ENCODE data around the gene CARS2.
"Not testable (repeated sequence)": the region's sequence is repeated elsewhere in the genome, so short reads cannot be mapped to it uniquely, and the experiment has no call there.

CARS2 gene

DNA sequence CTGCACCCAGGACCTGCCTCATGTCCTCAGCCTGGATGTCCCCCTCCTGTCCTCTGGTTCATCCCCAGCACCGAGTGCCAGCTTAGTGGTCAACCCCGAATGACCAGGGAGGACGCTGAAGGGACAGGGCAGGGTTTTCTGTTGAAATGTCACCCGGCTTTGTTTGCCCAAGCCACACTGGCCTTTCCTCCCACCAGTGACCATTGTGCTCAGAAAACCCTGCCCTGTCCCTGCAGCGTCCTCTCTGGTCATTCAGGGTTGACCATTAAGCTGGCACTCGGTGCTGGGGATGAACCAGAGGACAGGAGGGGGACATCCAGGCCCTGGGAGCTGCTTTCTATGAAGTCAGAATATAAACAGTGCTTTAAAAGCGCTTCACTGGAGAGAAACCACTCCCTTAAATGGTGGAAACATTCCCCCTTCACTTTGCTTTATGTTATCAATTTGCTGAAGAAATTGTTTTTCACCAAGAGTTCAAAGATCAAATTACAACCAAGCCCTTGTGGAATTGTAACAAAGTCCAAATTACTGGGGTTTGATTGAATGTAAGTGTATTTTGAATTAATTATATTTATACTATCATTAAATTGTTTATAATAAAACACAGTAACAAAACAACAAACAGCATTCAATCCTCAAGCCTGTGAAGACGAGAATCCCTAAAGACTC is 21.4 kb downstream of the CARS2 start:
- no peak overlapping the region for H3K27ac ChIP-seq
- DNase-seq (ENCODE audit: low read depth, low spot score): no peak

DNA sequence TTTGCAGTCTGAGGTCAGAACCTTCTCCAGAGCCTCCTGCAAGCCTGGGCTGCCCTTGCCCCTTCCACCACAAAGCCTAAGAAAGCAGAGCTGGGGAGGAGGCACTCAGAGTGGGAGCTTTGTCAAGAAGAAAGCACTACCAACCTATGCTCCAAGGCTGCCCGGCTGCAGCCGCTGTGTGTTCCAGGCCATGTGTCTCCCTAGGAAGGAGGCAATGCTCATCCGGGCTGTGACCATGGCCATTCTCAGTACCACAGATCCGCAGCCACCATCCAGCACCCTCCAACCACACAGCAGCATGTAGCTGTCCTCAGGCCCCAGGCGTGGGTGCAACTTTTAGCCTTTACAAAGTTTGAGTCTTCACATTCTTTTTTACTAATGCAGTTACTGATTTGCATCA is 22.0 kb downstream of the CARS2 start:
- DNase-seq (ENCODE audit: low read depth, low spot score): no peak
- H3K27ac ChIP-seq: no peak overlapping the region

DNA sequence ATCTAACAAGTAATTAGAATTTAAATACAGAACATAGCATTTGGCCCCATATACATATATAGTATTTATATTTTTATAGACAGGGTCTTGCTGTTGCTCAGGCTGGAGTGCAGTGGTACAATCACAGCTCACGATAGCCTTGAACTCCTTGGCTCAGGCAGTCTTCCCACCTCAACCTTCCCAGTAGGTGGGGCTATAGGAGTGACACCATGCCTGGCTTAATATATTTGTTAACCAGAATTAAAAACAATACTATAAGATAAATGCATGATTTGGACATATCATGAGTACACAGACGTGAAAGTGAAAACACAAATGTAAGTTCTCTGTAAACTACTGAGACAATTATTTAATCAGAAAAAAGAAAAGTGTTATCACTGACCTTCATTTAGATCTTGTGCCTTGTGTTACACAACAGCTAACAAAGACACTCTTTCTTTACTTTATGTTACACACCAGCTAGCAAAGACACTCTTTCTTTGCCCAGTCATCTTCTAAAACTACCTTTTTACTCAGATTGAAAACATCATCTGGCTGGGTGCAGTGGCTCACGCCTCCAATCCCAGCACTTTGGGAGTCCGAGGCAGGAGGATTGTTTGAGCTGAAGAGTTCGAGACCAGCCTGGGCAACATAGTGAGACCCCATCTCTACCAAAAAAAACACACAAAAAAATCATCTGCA is 22.6 kb downstream of the CARS2 start:
- no peak for DNase-seq (ENCODE audit: low read depth, low spot score)
- no peak overlapping the region for H3K27ac ChIP-seq

DNA sequence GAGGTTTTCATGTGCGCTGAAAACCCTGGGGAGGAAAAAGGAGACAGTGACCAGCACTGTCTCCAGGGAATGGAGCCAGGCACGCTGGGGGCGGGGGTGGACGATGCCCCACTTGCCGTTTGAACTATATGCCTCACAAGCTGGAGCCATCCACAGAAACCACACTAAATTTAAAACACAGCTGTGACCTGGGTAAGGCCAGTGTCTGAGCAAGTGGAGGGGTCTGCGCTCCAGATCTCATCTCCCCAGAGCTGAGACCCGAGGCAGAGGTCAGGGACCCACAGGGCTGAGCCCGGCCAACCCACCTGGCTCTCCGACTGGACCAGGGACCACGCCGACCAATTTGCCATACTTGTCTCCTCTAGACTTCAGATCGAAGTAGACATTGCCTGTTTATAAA is 23.2 kb downstream of the CARS2 start:
- no peak overlapping the region for H3K27ac ChIP-seq
- no peak for DNase-seq (ENCODE audit: low read depth, low spot score)

DNA sequence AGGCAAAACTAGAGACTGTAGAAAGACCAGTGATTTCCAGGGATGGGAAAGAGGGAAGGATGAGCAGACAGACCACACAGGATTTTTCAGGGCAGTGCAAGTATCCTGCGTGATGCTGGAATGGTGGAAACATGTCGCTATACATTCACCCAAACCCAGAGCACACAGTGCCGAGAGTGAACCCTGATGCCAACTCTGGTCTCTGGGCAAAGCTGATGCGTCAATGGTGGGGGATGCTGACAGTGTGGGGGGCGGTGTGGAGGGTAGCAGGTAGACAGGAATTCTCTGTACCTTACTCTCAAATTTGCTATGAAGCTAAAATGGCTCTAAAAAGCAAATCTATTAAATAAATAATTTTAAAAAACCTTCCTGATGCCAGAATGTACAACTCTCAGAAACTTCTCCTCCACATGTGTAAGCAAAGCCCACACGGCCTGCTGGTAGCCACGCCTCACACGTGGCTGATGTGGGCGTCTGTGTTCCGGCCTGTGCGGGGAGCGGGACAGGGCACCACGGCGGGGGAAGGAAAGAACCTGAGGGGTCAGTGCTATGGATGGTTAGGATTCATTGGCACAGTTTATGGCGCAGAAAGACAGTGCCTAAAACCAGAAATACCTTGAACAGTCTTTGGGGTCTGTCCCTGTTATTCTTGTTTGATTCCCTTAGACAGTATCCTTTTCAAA is 23.9 kb downstream of the CARS2 start:
- DNase-seq (ENCODE audit: low read depth, low spot score): no peak
- H3K27ac ChIP-seq: no peak overlapping the region

DNA sequence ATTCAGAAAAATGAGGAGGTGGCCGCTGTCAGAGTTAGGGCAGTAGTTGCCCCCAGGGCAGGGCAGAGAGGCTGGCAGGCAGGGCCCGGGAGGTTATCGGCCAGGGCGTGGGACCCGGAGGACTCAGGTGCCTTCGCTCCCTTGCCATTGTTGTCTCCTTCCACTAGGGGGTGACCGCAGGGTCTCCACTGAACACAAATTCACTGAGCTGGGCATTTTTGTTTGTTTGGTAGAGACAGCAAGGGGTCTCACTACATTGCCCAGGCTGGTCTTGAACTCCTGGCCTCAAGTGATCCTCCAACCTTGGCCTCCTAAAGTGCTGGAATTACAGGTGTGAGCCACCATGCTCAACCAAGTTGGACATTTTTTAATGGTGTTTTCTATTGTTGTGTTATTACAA is 25.1 kb downstream of the CARS2 start:
- DNase-seq (ENCODE audit: low read depth, low spot score): no peak
- H3K27ac ChIP-seq: no peak overlapping the region

- no peak for DNase-seq (ENCODE audit: low read depth, low spot score)
- H3K27ac ChIP-seq: no peak overlapping the region
Observed at GRCh38 chr13:110677731-110678545, 28.0 kb downstream of the CARS2 start.

GRCh38 chr13:110676595-110677587 is 29.0 kb downstream of the CARS2 start:
- no peak overlapping the region for H3K27ac ChIP-seq
- DNase-seq (ENCODE audit: low read depth, low spot score): no peak

DNA sequence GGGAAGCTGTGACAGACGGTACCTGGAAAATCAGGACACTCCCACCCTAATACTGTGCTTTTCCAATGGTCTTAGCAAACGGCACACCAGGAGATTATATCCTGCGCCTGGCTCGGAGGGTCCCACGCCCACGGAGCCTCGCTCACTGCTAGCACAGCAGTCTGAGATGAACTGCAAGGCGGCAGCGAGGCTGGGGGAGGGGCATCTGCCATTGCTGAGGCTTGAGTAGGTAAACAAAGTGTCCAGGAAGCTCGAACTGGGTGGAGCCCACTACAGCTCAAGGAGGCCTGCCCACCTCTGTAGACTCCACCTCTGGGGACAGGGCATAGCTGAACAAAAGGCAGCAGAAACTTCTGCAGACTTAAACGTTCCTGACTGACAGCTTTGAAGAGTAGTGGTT is 36.1 kb downstream of the CARS2 start:
- not testable (repeated sequence) for H3K27ac ChIP-seq

DNA sequence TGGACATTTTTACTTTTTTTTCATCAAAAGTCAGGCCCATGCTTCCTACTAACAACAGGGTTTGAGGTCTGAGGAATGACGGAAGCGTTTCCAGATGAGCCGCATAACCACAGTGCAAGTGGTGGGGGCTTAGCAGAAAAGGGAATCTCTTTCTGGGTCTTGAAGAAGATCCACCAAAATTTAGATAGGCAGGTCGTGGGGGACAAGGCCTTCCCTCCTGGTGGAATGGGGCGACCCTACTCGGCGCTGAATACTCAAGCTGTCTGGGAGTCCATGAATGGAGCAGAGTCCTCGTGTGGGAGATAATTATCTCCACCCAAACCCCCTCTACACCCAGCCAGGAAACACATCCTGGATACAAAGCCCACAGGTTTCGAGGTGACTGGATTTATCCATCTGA is 36.9 kb downstream of the CARS2 start:
- DNase-seq (ENCODE audit: low read depth, low spot score): no peak
- H3K27ac ChIP-seq: no peak overlapping the region

More for the DNA sequence above, 36.1 kb downstream of the CARS2 start:
- DNase-seq (ENCODE audit: low read depth, low spot score): not testable (repeated sequence)

GRCh38 chr13:110666255-110666533 is 39.7 kb downstream of the CARS2 start:
- no peak overlapping the region for H3K27ac ChIP-seq
- DNase-seq (ENCODE audit: low read depth, low spot score): no peak

GRCh38 chr13:110665491-110666254 is 40.2 kb downstream of the CARS2 start:
- DNase-seq (ENCODE audit: low read depth, low spot score): no peak
- H3K27ac ChIP-seq: no peak overlapping the region

DNA sequence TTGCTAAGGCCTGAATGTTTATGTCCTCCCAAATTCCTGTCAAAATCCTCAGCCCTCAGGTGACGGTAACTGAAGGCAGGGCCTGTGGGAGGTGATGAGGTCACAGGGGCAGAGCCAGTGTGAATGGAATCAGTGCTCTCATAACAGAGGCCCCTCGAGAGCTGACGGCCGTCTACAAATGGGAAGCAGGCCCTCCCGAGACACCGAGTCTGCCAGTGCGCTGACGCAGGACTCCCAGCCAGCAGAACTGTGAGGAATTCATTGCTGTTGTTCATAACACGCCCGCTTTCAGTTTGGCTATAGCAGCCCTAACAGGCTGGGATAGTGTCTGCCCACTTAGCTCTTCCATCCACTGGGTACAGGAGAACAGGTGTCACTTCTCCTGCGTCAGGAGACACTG is 41.2 kb downstream of the CARS2 start:
- DNase-seq (ENCODE audit: low read depth, low spot score): no peak
- H3K27ac ChIP-seq: no peak overlapping the region

DNA sequence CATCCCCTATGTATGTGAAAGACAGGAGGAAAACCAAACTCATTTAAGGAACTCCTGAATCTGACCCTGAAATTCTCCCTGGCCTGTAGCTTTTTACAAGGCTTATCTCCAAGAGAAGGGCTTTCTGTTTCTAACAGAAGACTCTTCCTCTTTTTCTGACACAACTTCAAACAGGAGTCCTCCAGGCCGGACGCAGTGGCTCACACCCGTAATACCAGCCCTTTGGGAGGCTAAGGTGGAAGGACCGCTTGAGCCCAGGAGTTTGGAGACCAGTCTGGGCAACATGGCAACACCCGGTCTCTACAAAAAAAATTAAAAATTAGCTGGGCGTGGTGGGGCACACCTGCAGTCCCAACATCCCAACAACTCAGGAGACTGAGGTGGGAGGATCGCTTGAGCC is 41.9 kb downstream of the CARS2 start:
- no peak for DNase-seq (ENCODE audit: low read depth, low spot score)
- H3K27ac ChIP-seq: no peak overlapping the region

- DNase-seq (ENCODE audit: low read depth, low spot score): no peak
- H3K27ac ChIP-seq: no peak overlapping the region
Observed at GRCh38 chr13:110663491-110663890, 42.4 kb downstream of the CARS2 start.

GRCh38 chr13:110662777-110663443 is 43.0 kb downstream of the CARS2 start:
- H3K27ac ChIP-seq: no peak overlapping the region
- no peak for DNase-seq (ENCODE audit: low read depth, low spot score)

DNA sequence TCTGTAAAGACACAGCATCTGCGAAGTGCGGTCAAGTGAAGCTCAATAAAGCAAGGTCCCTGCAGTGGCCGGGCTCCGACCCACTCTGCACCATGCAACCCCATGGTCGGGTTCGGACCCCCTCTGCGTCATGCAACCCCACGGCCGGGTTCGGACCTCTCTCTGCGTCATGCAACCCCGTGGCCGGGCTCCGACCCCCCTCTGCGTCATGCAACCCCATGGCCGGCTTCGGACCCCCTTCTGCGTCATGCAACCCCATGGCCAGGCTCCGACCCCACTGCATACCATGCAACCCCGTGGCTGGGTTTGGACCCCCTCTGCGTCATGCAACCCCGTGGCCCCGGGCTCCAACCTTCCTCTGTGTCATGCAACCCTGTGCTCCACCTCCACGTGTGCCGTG is 43.8 kb downstream of the CARS2 start:
- no peak for DNase-seq (ENCODE audit: low read depth, low spot score)
- H3K27ac ChIP-seq: no peak overlapping the region

GRCh38 chr13:110661256-110661655 is 44.7 kb downstream of the CARS2 start:
- no peak overlapping the region for H3K27ac ChIP-seq
- DNase-seq (ENCODE audit: low read depth, low spot score): no peak

Measured in epithelial cell of prostate (primary cell).